SK-N-SH (cell line): ENCODE results near the gene MS4A10. TPM values are rescaled to one million over a fixed set of nuclear protein-coding genes. Genes with fewer than 3 reads are reported as not detected.
"Not testable (repeated sequence)": the region's sequence is repeated elsewhere in the genome, so short reads cannot be mapped to it uniquely, and the experiment has no call there.

ENCODE experiments used
- CTCF ChIA-PET: fragments of 300-600, 350-600 bp; formaldehyde crosslinking; extraction: SDS; loops from one replicate; lab custom pipeline; 2021; lab: Yijun Ruan, JAX
- POLR2A ChIA-PET: fragments of 350-600 bp; sonication (Branson Sonifier 250); formaldehyde crosslinking; extraction: SDS; loops from one replicate; lab custom pipeline; 2020; ENCODE audit warnings: antibody characterized with exemption, inconsistent platforms; lab: Yijun Ruan, JAX
- DNase-seq: peaks from one replicate; pipeline ENCODE4 v3.0.0; 2012
- H2AFZ ChIP-seq: fragments of 200-600 bp; sonication (generic); 2 replicates; pipeline ENCODE4 v1.8.1; 2016; ENCODE audit warnings: antibody characterized with exemption, mild to moderate bottlenecking, low read depth
- H3F3A ChIP-seq: fragments of 200-600 bp; sonication (generic); replicated peaks from 2 replicates; pipeline ENCODE3; 2016; ENCODE audit warnings: antibody characterized with exemption, mild to moderate bottlenecking; ENCODE audit not compliant: insufficient read depth
- H3K27ac ChIP-seq, 2 experiments: fragments of 200-500 bp in 1 of 2; fragments of 200-600 bp in 1 of 2; sonication (Bioruptor generic) in 1 of 2; sonication (generic), shearing (Covaris generic) in 1 of 2; 2 replicates each; pipeline versions ENCODE4 v1.5.1 to v1.6.1; 2014 to 2016; ENCODE audit warnings: low read depth in 2 of 2, inconsistent platforms in 1 of 2, low read length in 1 of 2, mild to moderate bottlenecking in 1 of 2, mixed read lengths in 1 of 2
- H3K27me3 ChIP-seq: fragments of 200-600 bp; sonication (generic), shearing (Covaris generic); 2 replicates; pipeline ENCODE4 v1.6.1; 2016; ENCODE audit warnings: mixed run types; ENCODE audit not compliant: insufficient read depth
- H3K36me3 ChIP-seq, 2 experiments: fragments of 200-500 bp in 1 of 2; fragments of 200-600 bp in 1 of 2; sonication (Bioruptor generic) in 1 of 2; sonication (generic) in 1 of 2; replicated peaks in 1 of 2; 2 replicates each; pipeline versions ENCODE3 to v1.5.1; 2014 to 2016; ENCODE audit warnings: low read length in 1 of 2, mild to moderate bottlenecking in 1 of 2; ENCODE audit not compliant: insufficient read depth in 2 of 2, control insufficient read depth in 1 of 2
- H3K4me1 ChIP-seq, 2 experiments: fragments of 200-500 bp in 1 of 2; fragments of 200-600 bp in 1 of 2; sonication (Bioruptor generic) in 1 of 2; sonication (generic), shearing (Covaris generic) in 1 of 2; 2 replicates each; pipeline versions ENCODE4 v1.5.1 to v1.6.1; 2014 to 2016; ENCODE audit warnings: low read depth in 1 of 2, low read length in 1 of 2, mixed run types in 1 of 2; ENCODE audit not compliant: insufficient read depth in 2 of 2, control insufficient read depth in 1 of 2
- H3K4me2 ChIP-seq: fragments of 200-600 bp; sonication (generic), shearing (Covaris generic); 2 replicates; pipeline ENCODE4 v1.6.1; 2017; ENCODE audit warnings: mixed run types
- H3K4me3 ChIP-seq, 2 experiments: fragments of 200-500 bp in 1 of 2; fragments of 200-600 bp in 1 of 2; sonication (Bioruptor generic) in 1 of 2; sonication (generic), shearing (Covaris generic) in 1 of 2; 2 replicates each; pipeline versions ENCODE4 v1.5.1 to v1.8.1; 2014 to 2016; ENCODE audit warnings: low read depth in 2 of 2, inconsistent platforms in 1 of 2, low read length in 1 of 2, mild to moderate bottlenecking in 1 of 2, mixed read lengths in 1 of 2, moderate library complexity in 1 of 2
- H3K79me2 ChIP-seq: fragments of 200-600 bp; sonication (generic); 2 replicates; pipeline ENCODE4 v1.8.1; 2017; ENCODE audit warnings: mild to moderate bottlenecking; ENCODE audit not compliant: insufficient read depth
- H3K9ac ChIP-seq: fragments of 200-600 bp; sonication (generic); 2 replicates; pipeline ENCODE4 v1.6.1; 2017; ENCODE audit warnings: mixed run types
- H3K9me2 ChIP-seq: fragments of 200-600 bp; sonication (generic); 2 replicates; pipeline ENCODE4 v1.6.1; 2017; ENCODE audit warnings: mixed run types
- H3K9me3 ChIP-seq: fragments of 200-600 bp; sonication (generic); 2 replicates; pipeline ENCODE4 v1.6.1; 2017; ENCODE audit warnings: mixed run types, mild to moderate bottlenecking, moderate library complexity
- H4K20me1 ChIP-seq: fragments of 200-600 bp; sonication (generic); 2 replicates; pipeline ENCODE4 v1.6.1; 2017; ENCODE audit warnings: mild to moderate bottlenecking, mixed run types; ENCODE audit not compliant: insufficient read depth
- EZH2phosphoT487 ChIP-seq: fragments of 200-600 bp; sonication (generic); IDR thresholded peaks from 2 replicates; pipeline ENCODE4 v1.6.1; 2017; ENCODE audit warnings: low read depth, mixed run types, mild to moderate bottlenecking, antibody characterized with exemption, moderate library complexity, borderline replicate concordance
- GABPA ChIP-seq: IDR thresholded peaks from 2 replicates; pipeline ENCODE4 v1.4.0; 2012; ENCODE audit warnings: low read depth, mild to moderate bottlenecking
- GATA2 ChIP-seq: sonication (generic); formaldehyde crosslinking; IDR thresholded peaks from 2 replicates; pipeline ENCODE4 v1.5.0; 2020; ENCODE audit warnings: mild to moderate bottlenecking, missing genetic modification reagents
- RFX5 ChIP-seq: IDR thresholded peaks from 2 replicates; pipeline ENCODE4 v1.6.1; 2012; ENCODE audit warnings: mild to moderate bottlenecking, improper control_type of control experiment, low read length
- RXRA ChIP-seq: IDR thresholded peaks from 2 replicates; pipeline ENCODE4 v1.4.0; 2012; ENCODE audit warnings: low read depth, mild to moderate bottlenecking, borderline replicate concordance
- SMC3 ChIP-seq: IDR thresholded peaks from 2 replicates; pipeline ENCODE4 v1.6.1; 2012; ENCODE audit warnings: low read depth, low read length, improper control_type of control experiment
- TEAD4 ChIP-seq: IDR thresholded peaks from 2 replicates; pipeline ENCODE4 v1.4.0; 2012; ENCODE audit warnings: mild to moderate bottlenecking, borderline replicate concordance; ENCODE audit not compliant: insufficient read depth
- WGBS: methylation state at CpG from one replicate; pipeline ENCODE4 v1.1.6; 2017; ENCODE audit warnings: low lambda C conversion rate; 5-methylcytosine and 5-hydroxymethylcytosine counted together
- polyA plus RNA-seq, 3 experiments: library from polyadenylated mRNA; depleted of rRNA; stranded (reverse); fragments of >200 nt; gene quantifications; 2 replicates each; pipeline ENCODE4 v1.2.3, GENCODE V29; 2012
- TF ChIP-seq, protein P1 (sequence below): IDR thresholded peaks from 2 replicates; pipeline ENCODE4 v1.6.1; 2012; ENCODE audit warnings: mild to moderate bottlenecking, low read depth, low read length, moderate library complexity
- TF ChIP-seq, protein P2 (sequence below): fragments of 150-350 bp; IDR thresholded peaks from 2 replicates; pipeline ENCODE4 v1.6.1; 2017; ENCODE audit warnings: antibody characterized with exemption, low read length, low read depth, borderline replicate concordance

Gene MS4A10
- polyA plus RNA-seq, 1 of the 3 experiments (the other 2 are of a cell fraction): not detected

DNA sequence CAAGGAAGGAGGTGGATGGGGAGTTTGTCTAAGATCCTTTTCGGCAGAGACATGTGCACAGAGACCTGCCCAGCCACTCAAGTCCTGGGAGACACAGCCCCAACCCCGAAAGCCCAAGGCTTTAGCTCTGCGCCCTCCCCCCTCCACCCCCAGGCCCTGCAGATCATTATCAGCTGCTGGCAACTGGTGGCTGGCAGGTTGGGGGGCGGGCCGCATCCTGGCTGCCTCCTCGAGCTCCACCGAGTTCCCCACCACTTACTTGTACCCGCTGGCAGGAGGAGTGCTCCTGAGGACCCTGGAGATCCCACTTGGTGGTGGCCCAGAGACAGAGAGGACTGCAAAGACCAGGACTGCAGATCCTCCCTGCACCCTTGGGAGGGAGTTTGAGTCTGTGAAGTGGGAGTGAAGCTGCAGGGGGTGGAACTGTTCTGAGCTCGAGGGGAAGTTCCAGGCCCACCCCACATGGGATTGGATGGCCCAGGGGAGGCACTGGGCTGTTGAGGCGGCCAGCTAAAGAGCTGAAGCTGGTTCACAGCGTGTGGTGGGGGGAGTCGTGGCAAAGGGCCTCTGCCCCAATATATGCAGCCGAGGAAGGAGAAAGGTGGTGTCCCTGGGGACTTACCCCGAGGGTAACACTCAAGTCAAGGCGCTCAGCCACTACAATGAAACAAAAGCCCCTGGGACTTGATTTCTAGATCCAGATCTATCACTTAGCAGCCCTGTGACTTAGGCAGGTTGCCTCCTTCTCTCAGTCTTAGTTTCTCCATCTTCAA lies 36.9 kb downstream of the MS4A10 start:
- Histone ChIP-seq H3K9me3 (no peaks in the 10 kb centered on the region; the same call in 1 of the 2 replicates), H4K20me1 (no peaks in the 10 kb centered on the region), H3K27me3 (peaks cover 7% of the 10 kb centered on the region; the same call in 1 of the 2 replicates), H3K36me3 (no peaks in the 10 kb centered on the region), H3K4me2 (no peak overlapping the region), H3K27ac (no peak overlapping the region), H3K9me2 (no peaks in the 10 kb centered on the region), H3K79me2 (no peaks in the 10 kb centered on the region), H2AFZ (no peak overlapping the region), H3K4me3 (no peak overlapping the region), H3F3A (no peaks in the 10 kb centered on the region), H3K4me1 (no peaks in the 10 kb centered on the region; a peak in 1 of 4 replicates), H3K9ac (no peak overlapping the region)
- DNase-seq: peak; percentile 44
- TF ChIP-seq, protein P1, sequence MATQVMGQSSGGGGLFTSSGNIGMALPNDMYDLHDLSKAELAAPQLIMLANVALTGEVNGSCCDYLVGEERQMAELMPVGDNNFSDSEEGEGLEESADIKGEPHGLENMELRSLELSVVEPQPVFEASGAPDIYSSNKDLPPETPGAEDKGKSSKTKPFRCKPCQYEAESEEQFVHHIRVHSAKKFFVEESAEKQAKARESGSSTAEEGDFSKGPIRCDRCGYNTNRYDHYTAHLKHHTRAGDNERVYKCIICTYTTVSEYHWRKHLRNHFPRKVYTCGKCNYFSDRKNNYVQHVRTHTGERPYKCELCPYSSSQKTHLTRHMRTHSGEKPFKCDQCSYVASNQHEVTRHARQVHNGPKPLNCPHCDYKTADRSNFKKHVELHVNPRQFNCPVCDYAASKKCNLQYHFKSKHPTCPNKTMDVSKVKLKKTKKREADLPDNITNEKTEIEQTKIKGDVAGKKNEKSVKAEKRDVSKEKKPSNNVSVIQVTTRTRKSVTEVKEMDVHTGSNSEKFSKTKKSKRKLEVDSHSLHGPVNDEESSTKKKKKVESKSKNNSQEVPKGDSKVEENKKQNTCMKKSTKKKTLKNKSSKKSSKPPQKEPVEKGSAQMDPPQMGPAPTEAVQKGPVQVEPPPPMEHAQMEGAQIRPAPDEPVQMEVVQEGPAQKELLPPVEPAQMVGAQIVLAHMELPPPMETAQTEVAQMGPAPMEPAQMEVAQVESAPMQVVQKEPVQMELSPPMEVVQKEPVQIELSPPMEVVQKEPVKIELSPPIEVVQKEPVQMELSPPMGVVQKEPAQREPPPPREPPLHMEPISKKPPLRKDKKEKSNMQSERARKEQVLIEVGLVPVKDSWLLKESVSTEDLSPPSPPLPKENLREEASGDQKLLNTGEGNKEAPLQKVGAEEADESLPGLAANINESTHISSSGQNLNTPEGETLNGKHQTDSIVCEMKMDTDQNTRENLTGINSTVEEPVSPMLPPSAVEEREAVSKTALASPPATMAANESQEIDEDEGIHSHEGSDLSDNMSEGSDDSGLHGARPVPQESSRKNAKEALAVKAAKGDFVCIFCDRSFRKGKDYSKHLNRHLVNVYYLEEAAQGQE: no peak
- TF ChIP-seq EZH2phosphoT487 (no peak), RXRA (no peak), TEAD4 (no peak), RFX5 (no peak), GABPA (no peak), GATA2 (CRISPR knock-in tag) (no peak), SMC3 (no peak)
- TF ChIP-seq, protein P2, sequence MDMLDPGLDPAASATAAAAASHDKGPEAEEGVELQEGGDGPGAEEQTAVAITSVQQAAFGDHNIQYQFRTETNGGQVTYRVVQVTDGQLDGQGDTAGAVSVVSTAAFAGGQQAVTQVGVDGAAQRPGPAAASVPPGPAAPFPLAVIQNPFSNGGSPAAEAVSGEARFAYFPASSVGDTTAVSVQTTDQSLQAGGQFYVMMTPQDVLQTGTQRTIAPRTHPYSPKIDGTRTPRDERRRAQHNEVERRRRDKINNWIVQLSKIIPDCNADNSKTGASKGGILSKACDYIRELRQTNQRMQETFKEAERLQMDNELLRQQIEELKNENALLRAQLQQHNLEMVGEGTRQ: no peak
- ChIA-PET CTCF (interaction anchor here (0.7 to 3.9 kb wide), 8 partner anchors 9 to 119 kb away, joined by 3 to 39 read pairs (median 4); partner anchors contain the start of gene ZP1), POLR2A (no interaction called here)
- WGBS: 27% methylated on average over 8 of the region's 15 CpGs

DNA sequence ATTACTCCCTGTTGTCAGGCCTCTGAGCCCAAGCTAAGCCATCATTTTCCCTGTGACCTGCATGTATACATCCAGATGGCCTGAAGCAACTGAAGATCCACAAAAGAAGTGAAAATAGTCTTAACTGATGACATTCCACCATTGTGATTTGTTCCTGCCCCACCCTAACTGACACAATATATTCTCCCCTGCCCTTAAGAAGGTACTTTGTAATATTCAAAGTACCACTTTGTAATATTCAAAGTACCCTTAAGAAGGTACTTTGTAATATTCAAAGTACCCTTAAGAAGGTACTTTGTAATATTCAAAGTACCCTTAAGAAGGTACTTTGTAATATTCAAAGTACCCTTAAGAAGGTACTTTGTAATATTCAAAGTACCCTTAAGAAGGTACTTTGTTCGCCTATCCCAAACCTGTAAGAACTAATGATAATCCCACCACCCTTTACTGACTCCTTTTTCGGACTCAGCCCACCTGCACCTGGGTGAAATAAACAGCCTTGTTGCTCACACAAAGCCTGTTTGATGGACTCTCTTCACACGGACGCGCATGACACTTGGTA lies 38.7 kb downstream of the MS4A10 start:
- DNase-seq, H3K4me2 ChIP-seq, H3K9me3 ChIP-seq, H3K4me1 ChIP-seq, H3K9me2 ChIP-seq, H3K79me2 ChIP-seq, H3K36me3 ChIP-seq, H3K27ac ChIP-seq, H4K20me1 ChIP-seq, H2AFZ ChIP-seq, H3K9ac ChIP-seq, POLR2A ChIA-PET, H3F3A ChIP-seq, H3K4me3 ChIP-seq: not testable (repeated sequence)
- 55% methylated on average over 5 of the region's 5 CpGs for WGBS
- CTCF ChIA-PET: interaction anchor here (23.7 kb wide), 1 partner anchor 72 kb away, joined by 550 read pairs; the partner anchor contains the start of gene PRPF19
- peaks cover 11% of the 10 kb centered on the region; the same call in 1 of the 2 replicates for H3K27me3 ChIP-seq
